T-helper 2 cell (primary cell): ENCODE measurements around the gene URAD.

Experiments
- DNase-seq, 5 experiments: peaks; one replicate each; pipeline versions ENCODE4 v3.0.0 to v3.0.0-alpha.2; 2012 to 2022

The URAD gene

GRCh38 chr13:27997904-27998522 is 9.5 kb upstream of the URAD start:
- peak in 1 of 5 experiments; percentile 43 for DNase-seq

GRCh38 chr13:27991881-27992280 is 3.4 kb upstream of the URAD start:
- no peak for DNase-seq

DNA sequence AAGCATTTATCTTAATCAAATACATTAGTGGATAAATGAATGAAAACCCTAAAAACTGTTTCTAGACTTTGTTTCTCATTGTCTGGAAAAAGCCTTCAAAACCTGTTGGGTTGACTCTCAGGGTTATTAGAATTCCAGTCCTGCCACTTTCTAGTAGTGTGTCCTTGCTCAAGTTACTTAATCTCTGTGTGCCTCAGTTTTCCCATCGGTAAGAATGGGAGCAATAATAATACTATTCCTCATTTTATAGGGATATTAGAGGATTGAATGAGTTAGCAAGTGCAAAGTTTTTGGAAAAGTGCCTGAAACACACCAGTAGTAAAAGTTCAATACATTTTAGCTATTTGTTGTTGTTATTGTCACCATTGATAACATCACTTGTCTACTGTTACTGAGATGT is 2.9 kb downstream of the URAD start:
- no peak for DNase-seq

- no peak for DNase-seq
Observed at GRCh38 chr13:27982361-27982760, 6.1 kb downstream of the URAD start.

DNA sequence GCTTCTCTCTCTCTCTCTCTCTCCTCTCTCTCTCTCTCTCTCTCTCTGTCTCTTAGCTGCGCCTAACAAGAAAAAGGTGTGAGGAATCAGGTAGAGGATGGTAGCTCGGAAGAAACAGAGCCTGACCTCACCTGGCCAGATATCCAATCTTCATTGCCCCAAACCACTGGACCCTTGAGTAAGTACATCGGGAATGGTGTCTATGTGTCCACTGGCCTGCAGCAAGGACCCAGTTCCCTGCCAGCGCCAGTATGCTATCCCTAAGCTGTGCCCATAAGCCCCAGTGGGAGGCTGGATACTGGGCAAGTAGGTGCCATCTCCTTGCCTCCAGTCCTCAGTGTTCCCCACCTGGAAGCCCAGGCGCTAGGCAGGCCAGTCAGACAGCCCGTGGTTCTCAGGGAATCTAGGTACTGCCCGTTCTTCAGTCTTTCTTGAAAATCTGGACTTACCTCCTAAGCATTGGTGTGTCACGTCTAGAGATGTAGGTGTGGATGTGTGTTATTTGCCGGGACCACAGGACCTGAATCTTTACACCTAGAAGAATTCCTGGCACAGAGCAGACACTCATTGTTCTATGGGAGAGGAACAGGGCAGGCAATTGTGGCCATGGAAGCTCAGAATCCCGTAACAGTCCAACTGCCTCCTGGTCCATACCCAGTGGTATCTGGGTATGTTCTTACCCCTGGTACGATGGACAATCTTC is 7.3 kb downstream of the URAD start:
- DNase-seq = no peak

DNA sequence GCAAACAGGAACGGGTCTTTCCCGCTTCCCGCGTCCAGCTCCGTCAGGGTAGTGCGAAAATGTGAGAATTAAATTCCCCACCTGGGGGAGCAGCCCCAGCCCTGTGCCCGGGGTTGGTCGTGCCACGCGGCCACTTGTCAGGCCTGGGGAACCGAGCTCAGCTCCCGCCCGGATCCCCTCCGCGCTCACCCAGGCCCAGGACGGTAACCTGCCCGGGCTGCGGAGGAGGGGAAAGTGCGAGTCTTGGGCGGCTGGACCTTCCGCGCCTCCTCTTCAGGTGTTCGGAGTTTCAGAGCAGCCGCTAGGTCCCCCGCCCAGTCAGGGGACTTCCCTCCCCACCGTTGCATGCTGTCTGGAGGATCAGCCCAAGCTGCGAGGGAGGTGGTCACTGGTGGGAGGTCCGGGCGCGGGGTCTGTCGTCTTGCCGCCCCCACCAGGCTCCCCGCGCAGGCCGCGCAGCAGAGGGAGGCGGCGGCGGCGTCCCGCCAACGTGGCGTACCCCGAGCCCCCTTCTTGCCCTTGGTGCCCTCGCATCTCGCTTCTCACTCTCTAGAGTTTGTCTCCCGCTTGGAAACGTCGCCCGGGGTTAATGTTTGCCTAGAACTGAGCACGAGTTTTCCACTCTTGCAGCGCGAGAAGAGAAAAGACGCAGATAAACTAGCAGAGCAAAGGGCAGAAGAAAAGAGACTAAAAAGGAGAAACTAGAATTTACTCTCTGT is 8.1 kb downstream of the URAD start:
- DNase-seq = no peak

DNA sequence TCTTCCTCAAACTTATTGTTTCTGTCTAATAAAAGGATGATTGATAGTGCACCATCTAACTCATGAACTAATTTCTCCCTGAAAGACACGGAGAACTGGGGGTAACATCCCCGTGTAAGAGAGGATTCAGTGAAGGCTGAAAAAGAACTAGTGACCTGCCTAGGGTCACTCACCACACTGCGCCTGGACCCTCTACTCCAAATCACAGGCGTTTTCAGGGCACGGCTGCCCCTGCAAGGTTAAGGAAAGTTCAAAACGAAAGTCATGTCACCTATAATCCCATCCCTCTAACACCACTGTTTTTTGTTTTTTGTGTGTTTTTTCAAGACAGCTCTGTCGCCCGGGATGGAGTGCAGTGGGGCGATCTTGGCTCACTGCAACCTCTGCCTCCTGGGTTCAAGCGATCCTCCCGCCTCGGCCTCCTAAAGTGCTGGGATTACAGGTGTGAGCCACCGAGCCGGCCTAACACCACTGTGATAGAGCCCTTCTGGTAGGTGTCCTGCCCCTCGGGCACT is 8.7 kb downstream of the URAD start:
- no peak for DNase-seq

GRCh38 chr13:27979001-27979643 is 9.4 kb downstream of the URAD start:
- DNase-seq = no peak

GRCh38 chr13:27978301-27978968 is 10.1 kb downstream of the URAD start:
- DNase-seq = no peak

- DNase-seq = peak in 1 of 5 experiments; percentile 47
Observed at GRCh38 chr13:27977476-27978300, 10.8 kb downstream of the URAD start.

GRCh38 chr13:27976362-27977091 is 12.0 kb downstream of the URAD start:
- no peak for DNase-seq

DNA sequence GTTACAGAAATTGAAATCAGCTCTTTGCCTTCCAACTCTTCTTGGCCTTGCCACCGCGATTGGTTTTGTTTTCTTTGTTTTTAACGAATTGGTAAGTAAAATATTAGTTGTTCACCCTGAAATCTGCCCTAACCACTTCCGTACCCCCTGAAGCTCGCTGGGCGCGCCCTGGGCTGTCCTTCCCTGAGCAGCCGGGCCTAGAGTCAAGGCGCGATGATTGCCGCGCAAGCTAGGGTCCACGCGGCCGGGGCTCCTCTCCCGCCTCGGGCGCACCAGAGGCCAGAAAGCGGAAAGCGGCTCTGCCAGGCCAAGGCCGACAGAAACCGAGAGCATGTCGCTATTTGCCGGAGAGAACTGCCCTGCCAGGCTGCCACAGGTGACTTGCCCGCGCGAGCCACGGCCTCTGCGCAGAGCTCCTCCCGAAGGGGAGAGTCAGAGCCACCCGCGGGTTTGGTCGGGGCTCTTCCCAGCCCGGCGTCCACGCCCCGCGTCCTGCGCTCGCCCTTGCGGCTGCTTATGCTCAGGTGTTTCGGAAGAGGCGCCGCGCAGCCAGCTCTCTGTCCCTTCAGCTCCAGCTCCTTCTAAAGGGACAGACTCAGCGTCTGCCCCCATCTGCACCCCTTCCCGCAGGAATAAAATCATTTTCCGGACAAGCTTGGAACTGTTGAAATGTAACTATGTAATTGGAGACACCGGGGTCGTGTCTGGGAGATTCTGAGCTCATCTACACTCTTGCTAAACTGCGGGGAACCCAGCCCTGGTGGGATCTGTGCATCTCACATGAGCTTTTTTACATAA is 12.7 kb downstream of the URAD start:
- DNase-seq = no peak

DNA sequence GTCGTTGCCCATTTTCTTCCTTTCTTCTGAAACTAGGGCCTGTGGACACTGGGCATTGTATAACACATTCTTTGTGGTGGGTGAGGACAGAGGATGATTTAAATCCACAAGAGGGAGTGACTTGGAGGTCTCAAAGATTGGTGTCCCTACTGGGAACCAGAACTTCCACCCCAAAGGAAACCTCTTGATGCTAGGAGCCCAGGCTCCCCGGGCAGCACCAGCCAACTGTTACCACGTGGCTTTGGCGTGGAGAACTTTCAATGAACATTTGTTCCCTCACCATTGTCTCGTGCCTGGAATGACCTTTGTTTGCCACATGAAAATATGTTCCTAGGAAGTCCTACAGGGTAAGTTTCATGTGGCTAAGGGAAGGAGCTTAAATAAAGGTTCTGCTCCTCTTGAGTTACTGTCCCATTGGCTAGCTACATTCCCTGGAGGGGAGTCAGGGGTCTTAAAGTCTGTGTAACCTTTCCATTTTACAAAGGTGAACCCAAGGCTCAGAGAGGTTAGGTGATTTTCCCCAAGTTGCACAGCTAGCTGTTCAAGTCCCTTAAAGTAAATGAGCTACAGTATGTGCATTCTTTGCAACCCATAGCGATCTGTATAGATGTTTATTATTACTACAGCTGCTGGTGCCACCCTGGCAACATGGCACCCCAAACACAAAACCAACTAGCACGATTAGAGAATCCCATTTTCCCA is 14.4 kb downstream of the URAD start:
- DNase-seq = no peak

DNA sequence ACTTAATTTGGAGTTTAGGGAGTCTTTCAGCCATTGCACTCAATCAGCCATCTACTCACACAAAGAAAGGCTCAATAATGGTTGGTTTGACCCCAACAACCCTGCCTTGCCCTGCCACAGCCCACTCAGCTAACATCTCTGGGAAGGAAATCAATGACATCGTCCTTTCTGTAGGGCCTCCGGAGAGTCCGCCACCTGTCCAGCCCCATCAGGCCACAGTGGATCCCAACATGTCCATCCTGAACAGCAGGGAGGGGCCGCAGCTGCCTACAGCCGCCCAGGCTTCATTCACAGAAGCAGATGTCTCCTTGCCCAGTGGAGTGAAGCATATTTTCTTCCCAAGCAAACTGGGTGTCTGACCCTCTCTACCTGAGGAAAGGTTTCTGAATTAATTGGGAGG is 15.2 kb downstream of the URAD start:
- DNase-seq = no peak

- DNase-seq = no peak
Observed at GRCh38 chr13:27972478-27972820, 16.0 kb downstream of the URAD start.

DNA sequence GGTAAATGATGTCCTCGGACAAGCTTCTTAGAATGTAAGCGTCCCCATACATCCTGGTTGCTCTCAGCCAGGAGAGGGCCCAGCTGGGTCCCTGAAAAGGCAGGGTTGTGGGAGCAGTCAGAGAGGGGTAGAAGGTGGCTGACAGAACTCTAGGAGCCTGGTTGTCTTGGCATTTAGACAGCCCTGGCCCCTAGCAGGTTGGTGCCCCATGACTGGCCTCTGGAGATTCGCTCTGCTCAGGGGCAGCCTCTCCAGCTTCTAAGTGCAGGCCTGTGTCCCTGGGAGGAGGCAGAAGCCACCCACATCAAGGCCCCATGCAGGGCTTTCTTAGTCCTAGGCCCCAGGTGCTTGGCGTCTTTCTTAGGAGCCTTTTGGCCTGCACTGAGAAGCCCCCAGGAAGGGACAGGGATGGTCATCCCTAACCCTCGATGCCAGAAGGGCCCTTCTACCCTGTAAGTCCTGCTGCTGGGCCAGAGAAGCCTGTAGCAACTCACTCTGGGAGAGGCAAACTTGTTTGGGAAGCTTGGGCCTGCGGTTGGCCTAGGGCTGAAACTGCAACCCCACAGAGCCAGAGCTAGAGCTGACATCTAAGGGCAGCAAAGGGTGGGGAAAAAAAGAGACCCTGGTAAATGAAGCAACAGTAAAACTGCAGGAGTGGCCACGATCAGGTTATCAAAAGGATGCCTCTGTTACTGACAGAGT is 16.6 kb downstream of the URAD start:
- no peak for DNase-seq

- DNase-seq = no peak
Observed at GRCh38 chr13:27971236-27971645, 17.3 kb downstream of the URAD start.

GRCh38 chr13:27970382-27971235 is 17.9 kb downstream of the URAD start:
- no peak for DNase-seq
